Skeletal muscle satellite cell (primary cell): ENCODE data around the gene ANKRD33B.

Experiments used
- H3K27me3 ChIP-seq: 2 replicates; pipeline ENCODE4 v1.7.0; 2013; ENCODE audit warnings: low read length; ENCODE audit not compliant: control insufficient read depth, insufficient read depth
- H3K36me3 ChIP-seq: 2 replicates; pipeline ENCODE4 v1.7.0; 2013; ENCODE audit warnings: mild to moderate bottlenecking, control low read depth, low read length; ENCODE audit not compliant: insufficient read depth
- H3K4me1 ChIP-seq: 2 replicates; pipeline ENCODE4 v1.7.0; 2013; ENCODE audit warnings: low read length; ENCODE audit not compliant: control insufficient read depth, insufficient read depth
- H3K4me2 ChIP-seq: 2 replicates; pipeline ENCODE4 v1.7.0; 2013; ENCODE audit warnings: mild to moderate bottlenecking, low read length
- H3K4me3 ChIP-seq: 2 replicates; pipeline ENCODE4 v1.7.0; 2013; ENCODE audit warnings: low read length
- H3K9ac ChIP-seq: 2 replicates; pipeline ENCODE4 v1.7.0; 2013; ENCODE audit warnings: mild to moderate bottlenecking, low read depth, low read length, moderate library complexity
- H3K9me3 ChIP-seq: replicated peaks from 2 replicates; pipeline ENCODE4 v1.7.0; 2013; ENCODE audit warnings: mild to moderate bottlenecking, control low read depth, low read length

Gene ANKRD33B

GRCh38 chr5:10583663-10584572 lies 20.0 kb downstream of the ANKRD33B start:
- Histone ChIP-seq H3K4me2 (no peak overlapping the region), H3K9ac (no peak overlapping the region), H3K27me3 (no peaks in the 10 kb centered on the region), H3K4me3 (no peak overlapping the region), H3K4me1 (peaks cover 3% of the 10 kb centered on the region), H3K9me3 (no peaks in the 10 kb centered on the region), H3K36me3 (no peaks in the 10 kb centered on the region)

GRCh38 chr5:10584714-10585517 lies 21.0 kb downstream of the ANKRD33B start:
- H3K4me3 ChIP-seq: no peak overlapping the region
- no peak overlapping the region for H3K9ac ChIP-seq
- H3K27me3 ChIP-seq: no peaks in the 10 kb centered on the region
- H3K4me2 ChIP-seq: no peak overlapping the region
- peaks cover 3% of the 10 kb centered on the region for H3K4me1 ChIP-seq
- H3K9me3 ChIP-seq: no peaks in the 10 kb centered on the region
- no peaks in the 10 kb centered on the region for H3K36me3 ChIP-seq

GRCh38 chr5:10585518-10585915 lies 21.6 kb downstream of the ANKRD33B start:
- no peak overlapping the region for H3K9ac ChIP-seq
- no peak overlapping the region for H3K4me2 ChIP-seq
- peaks cover 3% of the 10 kb centered on the region for H3K4me1 ChIP-seq
- no peaks in the 10 kb centered on the region for H3K27me3 ChIP-seq
- H3K36me3 ChIP-seq: no peaks in the 10 kb centered on the region
- H3K9me3 ChIP-seq: no peaks in the 10 kb centered on the region
- no peak overlapping the region for H3K4me3 ChIP-seq

- Histone ChIP-seq H3K4me1 (peaks cover 3% of the 10 kb centered on the region), H3K4me2 (no peak overlapping the region), H3K36me3 (no peaks in the 10 kb centered on the region), H3K9ac (no peak overlapping the region), H3K27me3 (no peaks in the 10 kb centered on the region), H3K9me3 (no peaks in the 10 kb centered on the region), H3K4me3 (no peak overlapping the region)
Measured at GRCh38 chr5:10586008-10586407, 22.1 kb downstream of the ANKRD33B start.

GRCh38 chr5:10586555-10586954 lies 22.7 kb downstream of the ANKRD33B start:
- Histone ChIP-seq H3K4me2 (no peak overlapping the region), H3K4me1 (peaks cover 3% of the 10 kb centered on the region), H3K9ac (no peak overlapping the region), H3K4me3 (no peak overlapping the region), H3K27me3 (no peaks in the 10 kb centered on the region), H3K36me3 (no peaks in the 10 kb centered on the region), H3K9me3 (no peaks in the 10 kb centered on the region)

GRCh38 chr5:10588109-10588775 lies 24.4 kb downstream of the ANKRD33B start:
- no peak overlapping the region for H3K4me3 ChIP-seq
- H3K4me1 ChIP-seq: peaks cover 3% of the 10 kb centered on the region

GRCh38 chr5:10588779-10589447 lies 25.0 kb downstream of the ANKRD33B start:
- Histone ChIP-seq H3K36me3 (no peaks in the 10 kb centered on the region), H3K4me1 (peaks cover under 1% of the 10 kb centered on the region), H3K27me3 (no peaks in the 10 kb centered on the region), H3K4me2 (no peak overlapping the region), H3K4me3 (no peak overlapping the region), H3K9ac (no peak overlapping the region), H3K9me3 (no peaks in the 10 kb centered on the region)

More at GRCh38 chr5:10588109-10588775, 24.4 kb downstream of the ANKRD33B start:
- no peaks in the 10 kb centered on the region for H3K36me3 ChIP-seq
- no peak overlapping the region for H3K9ac ChIP-seq
- no peak overlapping the region for H3K4me2 ChIP-seq
- H3K9me3 ChIP-seq: no peaks in the 10 kb centered on the region
- H3K27me3 ChIP-seq: no peaks in the 10 kb centered on the region

GRCh38 chr5:10590226-10590999 lies 26.5 kb downstream of the ANKRD33B start:
- no peak overlapping the region for H3K4me2 ChIP-seq
- no peaks in the 10 kb centered on the region for H3K9me3 ChIP-seq
- H3K9ac ChIP-seq: no peak overlapping the region
- no peaks in the 10 kb centered on the region for H3K27me3 ChIP-seq
- H3K36me3 ChIP-seq: no peaks in the 10 kb centered on the region
- H3K4me1 ChIP-seq: peaks cover 11% of the 10 kb centered on the region
- H3K4me3 ChIP-seq: no peak overlapping the region

- Histone ChIP-seq H3K4me3 (no peak overlapping the region), H3K4me1 (peaks cover 17% of the 10 kb centered on the region), H3K9me3 (no peaks in the 10 kb centered on the region), H3K36me3 (no peaks in the 10 kb centered on the region), H3K27me3 (no peaks in the 10 kb centered on the region), H3K4me2 (no peak overlapping the region), H3K9ac (no peak overlapping the region)
Measured at GRCh38 chr5:10591159-10591558, 27.3 kb downstream of the ANKRD33B start.

GRCh38 chr5:10591966-10592365 lies 28.1 kb downstream of the ANKRD33B start:
- H3K36me3 ChIP-seq: no peaks in the 10 kb centered on the region
- H3K9me3 ChIP-seq: no peaks in the 10 kb centered on the region
- no peaks in the 10 kb centered on the region for H3K27me3 ChIP-seq
- no peak overlapping the region for H3K4me2 ChIP-seq
- H3K4me1 ChIP-seq: peaks cover 21% of the 10 kb centered on the region
- no peak overlapping the region for H3K4me3 ChIP-seq
- no peak overlapping the region for H3K9ac ChIP-seq
